Endothelial cell of umbilical vein (primary cell): ENCODE results near the gene RNF148. TPM values are rescaled to one million over a fixed set of nuclear protein-coding genes. Genes with fewer than 3 reads are reported as not detected.

ENCODE experiments used
- BruUV-seq: library from RNA; stranded (reverse); fragments of 400-500 nt; replicated peaks from 2 replicates; lab custom pipeline; 2021; lab: Mats Ljungman, UMichigan
- CTCF ChIA-PET: fragments of 300-600, 350-600 bp; sonication (Branson Sonifier 250); formaldehyde crosslinking; loops from one replicate; lab custom pipeline; 2021; ENCODE audit warnings: antibody characterized with exemption, inconsistent platforms; lab: Charles Lee
- POLR2A ChIA-PET: fragments of 300-600, 350-600 bp; sonication (Branson Sonifier 250); formaldehyde crosslinking; loops from one replicate; lab custom pipeline; 2021; ENCODE audit warnings: antibody characterized with exemption, inconsistent platforms; lab: Charles Lee
- DNase-seq: peaks from one replicate; pipeline ENCODE4 v3.0.0-alpha.2; 2011; ENCODE audit warnings: low read depth, low spot score
- FAIRE-seq: peaks from 2 replicates; lab custom pipeline; 2011; peaks lifted over from hg19 to GRCh38; lab: Jason Lieb, UNC
- H2AFZ ChIP-seq: 2 replicates; pipeline ENCODE4 v1.6.0; 2012; ENCODE audit warnings: low read depth, low read length, control low read depth, inconsistent platforms
- H3K27ac ChIP-seq: 2 replicates; pipeline ENCODE4 v1.5.1; 2011; ENCODE audit warnings: low read depth, mild to moderate bottlenecking, control low read depth, low read length, moderate library complexity; ENCODE audit not compliant: insufficient read depth
- H3K27me3 ChIP-seq, 2 experiments: 2 replicates each; pipeline versions ENCODE4 v1.6.0 to v1.6.1; 2011; ENCODE audit warnings: low read length in 2 of 2, mixed read lengths in 1 of 2; ENCODE audit not compliant: control insufficient read depth in 2 of 2, insufficient read depth in 2 of 2
- H3K36me3 ChIP-seq, 2 experiments: 2 replicates in 1 of 2; 3 replicates in 1 of 2; pipeline ENCODE4 v1.5.1; 2011; ENCODE audit warnings: low read length in 2 of 2, mild to moderate bottlenecking in 1 of 2, moderate library complexity in 1 of 2; ENCODE audit not compliant: control insufficient read depth in 2 of 2, insufficient read depth in 2 of 2; ENCODE audit errors: extremely low read depth in 1 of 2
- H3K4me1 ChIP-seq: 3 replicates; pipeline ENCODE4 v1.5.1; 2011; ENCODE audit warnings: mild to moderate bottlenecking, low read length; ENCODE audit not compliant: control insufficient read depth, insufficient read depth; ENCODE audit errors: extremely low read depth
- H3K4me2 ChIP-seq: 2 replicates; pipeline ENCODE4 v1.6.1; 2011; ENCODE audit warnings: low read length, control low read depth, mixed read lengths; ENCODE audit not compliant: insufficient read depth
- H3K4me3 ChIP-seq, 3 experiments: fragments of 200-600 bp in 1 of 3; sonication (generic), shearing (Covaris generic) in 1 of 3; replicated peaks in 1 of 3; 2 replicates each; pipeline ENCODE4 v1.5.1; 2011 to 2016; ENCODE audit warnings: control low read depth in 3 of 3, low read length in 3 of 3, mild to moderate bottlenecking in 2 of 3, inconsistent platforms in 1 of 3, low read depth in 1 of 3, moderate library complexity in 1 of 3; ENCODE audit not compliant: insufficient read depth in 1 of 3
- H3K79me2 ChIP-seq: 2 replicates; pipeline ENCODE4 v1.6.0; 2012; ENCODE audit warnings: low read length, inconsistent platforms; ENCODE audit not compliant: control insufficient read depth, insufficient read depth
- H3K9ac ChIP-seq: replicated peaks from 2 replicates; pipeline ENCODE3; 2011; ENCODE audit warnings: low read length, control low read depth; ENCODE audit not compliant: insufficient read depth; ENCODE audit errors: extremely low read depth
- H3K9me1 ChIP-seq: replicated peaks from 3 replicates; pipeline ENCODE4 v1.6.0; 2011; ENCODE audit warnings: mild to moderate bottlenecking, low read length; ENCODE audit not compliant: control insufficient read depth, insufficient read depth; ENCODE audit errors: extremely low read depth
- H3K9me3 ChIP-seq: replicated peaks from 2 replicates; pipeline ENCODE4 v1.5.1; 2012; ENCODE audit warnings: low read length, inconsistent platforms; ENCODE audit not compliant: control insufficient read depth, insufficient read depth
- H4K20me1 ChIP-seq: replicated peaks from 2 replicates; pipeline ENCODE3; 2011; ENCODE audit warnings: mild to moderate bottlenecking, low read length; ENCODE audit not compliant: control insufficient read depth, insufficient read depth; ENCODE audit errors: extremely low read depth
- EZH2 ChIP-seq: IDR thresholded peaks from 2 replicates; pipeline ENCODE4 v1.6.1; 2012; ENCODE audit warnings: borderline replicate concordance, low read depth, mild to moderate bottlenecking, moderate library complexity, low read length, inconsistent platforms; ENCODE audit not compliant: severe bottlenecking
- FOS ChIP-seq: IDR thresholded peaks from 2 replicates; pipeline ENCODE4 v1.6.1; 2011; ENCODE audit warnings: mild to moderate bottlenecking, low read length, moderate library complexity, borderline replicate concordance; ENCODE audit not compliant: insufficient read depth
- GATA2 ChIP-seq: IDR thresholded peaks from 2 replicates; pipeline ENCODE4 v1.7.0; 2011; ENCODE audit warnings: low read depth, mild to moderate bottlenecking, moderate library complexity, mixed read lengths, low read length; ENCODE audit not compliant: insufficient read length, insufficient read depth
- JUN ChIP-seq: IDR thresholded peaks from 2 replicates; pipeline ENCODE4 v1.6.1; 2011; ENCODE audit warnings: borderline replicate concordance, low read depth; ENCODE audit not compliant: insufficient read length, insufficient read depth
- MAX ChIP-seq: IDR thresholded peaks from 2 replicates; pipeline ENCODE4 v1.6.1; 2011; ENCODE audit not compliant: insufficient read depth, insufficient read length
- MYC ChIP-seq: IDR thresholded peaks from one replicate; pipeline ENCODE4 v1.6.1; 2011; ENCODE audit warnings: mild to moderate bottlenecking, low read depth, low read length
- POLR2A ChIP-seq: IDR thresholded peaks from 2 replicates; pipeline ENCODE4 v1.6.1; 2012; ENCODE audit warnings: low read depth, mild to moderate bottlenecking, control low read depth, low read length
- POLR2AphosphoS5 ChIP-seq: IDR thresholded peaks from 2 replicates; pipeline ENCODE4 v1.6.1; 2012; ENCODE audit warnings: low read depth, mild to moderate bottlenecking, control low read depth, low read length, moderate library complexity; ENCODE audit not compliant: insufficient read depth
- dilution Hi-C: fragments of 300-500 bp; cut with MboI; formaldehyde crosslinking; loops from one replicate; pipeline ENCODE4 v1.15.0; 2019; ENCODE audit warnings: low sequenced_read_pairs; ENCODE audit not compliant: extremely low pct_ligation_motif_present
- intact Hi-C: fragments of 100-400 bp; cut with micrococcal nuclease; formaldehyde crosslinking; loops from one replicate; pipeline ENCODE4 v1.10.0; 2022
- polyA plus RNA-seq, 4 experiments: library from polyadenylated mRNA; depleted of rRNA in 3 of 4; stranded (reverse) in 3 of 4; unstranded in 1 of 4; fragments of >200 nt; gene quantifications; 2 replicates each; pipeline versions ENCODE4 v1.2.1 to v1.2.3, GENCODE V29; 2011 to 2012; ENCODE audit warnings: missing spikeins in 1 of 4
- total RNA-seq: library from RNA; stranded (reverse); gene quantifications from 2 replicates; pipeline ENCODE4 v1.2.3, GENCODE V29; 2021
- TF ChIP-seq, protein P1 (sequence below), 2 donors: IDR thresholded peaks; 1 replicate in 1 of 2; 2 replicates in 1 of 2; pipeline ENCODE4 v1.5.1; 2011; ENCODE audit warnings: low read length in 2 of 2, mild to moderate bottlenecking in 2 of 2, moderate library complexity in 2 of 2, control low read depth in 1 of 2, inconsistent platforms in 1 of 2, low read depth in 1 of 2; ENCODE audit not compliant: insufficient read depth in 1 of 2; ENCODE audit errors: extremely low read depth in 1 of 2

The RNF148 gene
- total and polyA plus RNA-seq, 2 donors (not counting 3 experiments of a cell fraction or from before 2014, with no cell fraction given): 0.12 to 0.95 TPM

DNA sequence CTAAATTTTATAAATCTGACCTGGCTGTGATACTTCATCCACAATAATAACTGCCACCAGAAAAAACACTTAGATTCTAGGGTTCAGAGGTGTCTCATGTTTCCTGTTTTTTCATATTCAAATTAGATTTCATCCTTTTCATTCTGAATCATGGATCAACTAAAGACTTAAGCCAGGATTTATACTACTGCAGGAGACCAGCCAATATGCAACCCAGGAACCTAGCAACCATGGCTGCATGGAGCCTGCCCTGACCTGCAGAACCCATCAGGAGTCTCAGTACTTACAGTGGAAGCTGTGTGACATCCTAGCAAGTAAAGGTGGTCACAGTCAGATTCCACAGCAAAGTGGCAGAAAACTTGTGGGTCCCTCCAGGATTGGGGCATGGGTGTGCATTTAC lies 40.5 kb upstream of the RNF148 start:
- no peak overlapping the region for H3K9ac ChIP-seq
- H3K4me3 ChIP-seq: no peak overlapping the region
- TF ChIP-seq MAX (no peak), POLR2AphosphoS5 (no peak)
- H3K36me3 ChIP-seq: no peaks in the 10 kb centered on the region
- no peak for FAIRE-seq
- no peaks in the 10 kb centered on the region for H3K9me3 ChIP-seq
- no peaks in the 10 kb centered on the region for H3K4me1 ChIP-seq
- H4K20me1 ChIP-seq: no peaks in the 10 kb centered on the region
- no TSS peak for BruUV-seq
- H3K27me3 ChIP-seq: no peaks in the 10 kb centered on the region
- H3K9me1 ChIP-seq: no peaks in the 10 kb centered on the region
- CTCF ChIA-PET: no interaction called here
- peak; percentile 21 for DNase-seq
- H2AFZ ChIP-seq: no peak overlapping the region
- POLR2A ChIA-PET: no interaction called here
- H3K4me2 ChIP-seq: no peak overlapping the region
- H3K79me2 ChIP-seq: no peaks in the 10 kb centered on the region
- intact Hi-C loops: no loop called here
- no peak overlapping the region for H3K27ac ChIP-seq
- dilution Hi-C loops: no loop called here

DNA sequence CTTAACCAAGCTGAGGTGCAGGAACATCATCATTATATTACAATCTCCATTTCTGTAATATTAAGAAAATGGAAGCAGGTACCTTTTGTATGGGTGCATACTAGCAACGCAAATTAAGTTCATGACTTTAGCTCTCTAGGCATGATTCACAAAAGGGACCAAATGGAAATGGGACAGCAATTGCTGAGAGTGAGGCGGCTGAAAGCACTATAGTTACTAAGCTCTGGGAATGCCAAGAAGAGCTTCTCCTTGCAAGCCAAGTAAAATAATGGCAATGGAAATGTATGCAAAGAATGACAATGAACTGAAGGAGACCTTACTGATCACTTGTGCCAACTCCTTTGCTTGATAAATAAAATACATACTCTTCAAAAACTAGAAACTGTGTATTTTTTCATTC lies 36.2 kb upstream of the RNF148 start:
- TF ChIP-seq FOS (no peak), JUN (no peak), POLR2A (no peak), GATA2 (no peak), MYC (no peak), EZH2 (no peak)
- TF ChIP-seq, protein P1, sequence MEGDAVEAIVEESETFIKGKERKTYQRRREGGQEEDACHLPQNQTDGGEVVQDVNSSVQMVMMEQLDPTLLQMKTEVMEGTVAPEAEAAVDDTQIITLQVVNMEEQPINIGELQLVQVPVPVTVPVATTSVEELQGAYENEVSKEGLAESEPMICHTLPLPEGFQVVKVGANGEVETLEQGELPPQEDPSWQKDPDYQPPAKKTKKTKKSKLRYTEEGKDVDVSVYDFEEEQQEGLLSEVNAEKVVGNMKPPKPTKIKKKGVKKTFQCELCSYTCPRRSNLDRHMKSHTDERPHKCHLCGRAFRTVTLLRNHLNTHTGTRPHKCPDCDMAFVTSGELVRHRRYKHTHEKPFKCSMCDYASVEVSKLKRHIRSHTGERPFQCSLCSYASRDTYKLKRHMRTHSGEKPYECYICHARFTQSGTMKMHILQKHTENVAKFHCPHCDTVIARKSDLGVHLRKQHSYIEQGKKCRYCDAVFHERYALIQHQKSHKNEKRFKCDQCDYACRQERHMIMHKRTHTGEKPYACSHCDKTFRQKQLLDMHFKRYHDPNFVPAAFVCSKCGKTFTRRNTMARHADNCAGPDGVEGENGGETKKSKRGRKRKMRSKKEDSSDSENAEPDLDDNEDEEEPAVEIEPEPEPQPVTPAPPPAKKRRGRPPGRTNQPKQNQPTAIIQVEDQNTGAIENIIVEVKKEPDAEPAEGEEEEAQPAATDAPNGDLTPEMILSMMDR (IDR thresholded peaks at IDR 0.05; ENCODE audit: extremely low read depth in 1 of 2, insufficient read depth in 1 of 2, low read depth in 1 of 2, low read length in 2 of 2): no peak
- POLR2A ChIA-PET: interaction anchor here (0.7 kb wide), 1 partner anchor 11 kb away, joined by 6 read pairs; no protein-coding TSS in a partner anchor
- FAIRE-seq (no peak), DNase-seq (no peak)
- Histone ChIP-seq H3K27ac (no peak overlapping the region), H3K79me2 (no peaks in the 10 kb centered on the region), H3K4me3 (no peak overlapping the region), H3K9me1 (no peaks in the 10 kb centered on the region), H3K4me2 (no peak overlapping the region), H3K27me3 (no peaks in the 10 kb centered on the region), H3K4me1 (no peaks in the 10 kb centered on the region), H4K20me1 (no peaks in the 10 kb centered on the region), H3K36me3 (no peaks in the 10 kb centered on the region), H3K9me3 (no peaks in the 10 kb centered on the region), H2AFZ (no peak overlapping the region), H3K9ac (no peak overlapping the region)
- dilution Hi-C loops (no loop called here), intact Hi-C loops (no loop called here)
- CTCF ChIA-PET: interaction anchor here (0.8 kb wide), 1 partner anchor 13 kb away, joined by 3 read pairs; no protein-coding TSS in a partner anchor
- no TSS peak for BruUV-seq
